ENCODE results near the gene IL1RAPL2.
A peak's percentile ranks its signal among the peaks of the same experiment; 100 is the strongest.
"Not testable (repeated sequence)": the region's sequence is repeated elsewhere in the genome, so short reads cannot be mapped to it uniquely, and the experiment has no call there.

The IL1RAPL2 gene

DNA sequence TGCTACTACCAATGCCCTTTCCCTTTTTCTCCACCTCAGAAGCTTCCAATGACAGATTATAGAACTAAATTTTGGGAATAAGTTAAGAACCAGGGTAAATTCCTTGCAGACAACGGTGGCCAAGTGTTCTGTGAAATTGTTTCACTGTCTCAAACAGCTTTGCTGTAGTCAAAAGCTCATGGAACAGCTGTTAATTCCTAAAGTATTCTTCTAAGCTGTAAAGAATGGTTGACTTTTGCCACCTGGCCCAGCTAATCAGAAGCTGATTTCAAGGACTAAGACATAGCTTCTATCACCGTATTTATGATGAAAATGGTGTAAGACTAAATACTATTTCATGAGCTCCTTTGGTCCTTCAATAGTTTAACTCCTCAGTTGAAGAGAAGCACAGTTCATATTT lies 297.5 kb downstream of the IL1RAPL2 start:
- no peak for DNase-seq

GRCh38 chrX:104864296-104864695 lies 298.3 kb downstream of the IL1RAPL2 start:
- DNase-seq = no peak

- no peak for DNase-seq
Observed at GRCh38 chrX:104877504-104877903, 311.5 kb downstream of the IL1RAPL2 start.

DNA sequence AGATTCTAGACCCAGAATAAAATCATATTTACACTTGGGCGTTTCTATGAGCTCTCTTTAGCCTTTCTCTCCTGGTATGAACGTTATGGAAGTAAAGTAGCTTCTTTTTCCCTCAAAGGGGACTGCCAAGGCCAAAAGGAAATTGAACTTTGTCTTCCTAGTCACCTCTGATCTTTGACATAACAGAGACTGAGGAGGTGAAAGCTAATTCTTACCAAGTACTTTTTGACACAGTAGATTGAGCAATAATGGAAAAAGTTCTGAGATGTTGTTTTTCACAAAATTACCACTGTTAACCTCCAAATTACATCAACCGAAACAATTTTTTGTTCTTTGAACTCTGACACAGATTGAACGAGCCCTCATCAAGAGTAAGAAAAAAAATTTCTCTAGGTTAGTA lies 336.1 kb downstream of the IL1RAPL2 start:
- no peak for DNase-seq

GRCh38 chrX:104909694-104910093 lies 343.7 kb downstream of the IL1RAPL2 start:
- peak; percentile 11 for DNase-seq

- DNase-seq = peak; percentile 54
Observed at GRCh38 chrX:104913348-104913747, 347.3 kb downstream of the IL1RAPL2 start.

- DNase-seq = not testable (repeated sequence)
Observed at GRCh38 chrX:104914686-104915085, 348.7 kb downstream of the IL1RAPL2 start.

DNA sequence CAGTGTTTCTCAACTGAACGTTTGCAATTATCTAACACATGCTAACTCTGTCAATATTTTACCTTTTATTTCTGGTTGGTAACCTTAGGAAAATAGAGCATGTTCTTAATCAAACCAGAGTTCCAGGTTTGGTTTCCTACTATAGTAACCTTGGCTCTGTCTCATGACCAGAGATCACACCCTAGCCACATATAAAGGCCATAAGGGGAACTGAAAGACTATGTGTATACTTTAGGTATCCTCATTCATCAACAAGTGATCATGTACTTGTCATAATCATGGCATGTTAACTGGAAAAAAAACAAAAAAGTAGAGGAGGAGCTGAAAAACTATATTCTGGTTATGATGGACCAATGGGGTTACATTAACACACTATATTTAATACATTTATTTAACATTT lies 352.1 kb downstream of the IL1RAPL2 start:
- no peak for DNase-seq

- peak; percentile 11 for DNase-seq
Observed at GRCh38 chrX:104921584-104922205, 355.7 kb downstream of the IL1RAPL2 start.

- peak; percentile 86 for DNase-seq
Observed at GRCh38 chrX:104922206-104922621, 356.2 kb downstream of the IL1RAPL2 start.

- DNase-seq = peak; percentile 36
Observed at GRCh38 chrX:104929324-104929723, 363.3 kb downstream of the IL1RAPL2 start.

- no peak for DNase-seq
Observed at GRCh38 chrX:104935581-104935980, 369.6 kb downstream of the IL1RAPL2 start.

DNA sequence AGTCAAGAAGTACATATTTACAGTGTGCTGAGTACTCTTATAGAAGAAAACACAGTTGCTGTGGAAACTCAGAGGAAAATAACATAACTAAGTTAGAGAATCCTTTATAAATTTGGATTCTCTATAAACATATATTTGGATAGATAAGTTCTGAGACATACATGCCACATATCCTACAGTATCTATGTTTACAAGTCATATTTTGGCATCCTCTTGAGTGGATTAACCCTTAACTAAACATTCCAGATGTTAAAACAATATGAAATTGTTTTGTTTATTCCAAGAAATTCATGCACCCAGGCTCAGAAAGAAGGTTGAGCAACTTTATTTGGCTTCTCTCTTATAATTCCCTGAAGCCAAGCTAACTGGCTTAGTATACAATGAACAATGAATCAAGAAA lies 387.3 kb downstream of the IL1RAPL2 start:
- no peak for DNase-seq

DNA sequence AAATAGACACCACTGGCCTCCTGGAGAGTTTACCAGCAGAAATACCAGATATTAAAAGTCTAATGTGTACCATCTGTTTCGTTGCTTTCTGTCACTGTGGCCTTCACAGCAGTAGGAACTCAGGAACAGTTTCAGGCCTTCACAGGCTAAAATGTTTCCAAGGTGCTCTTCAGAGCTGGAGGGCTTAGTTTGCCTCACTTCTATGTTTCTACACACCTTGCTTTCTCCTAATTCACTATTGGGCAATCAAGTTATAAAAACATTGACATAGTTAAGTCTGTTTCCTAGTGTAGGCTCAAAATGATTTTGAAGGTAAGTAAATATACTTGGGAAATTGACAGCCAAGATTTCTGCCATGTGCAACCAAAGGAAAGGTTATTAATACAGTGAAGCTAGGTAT lies 395.9 kb downstream of the IL1RAPL2 start:
- DNase-seq = no peak

- DNase-seq = no peak
Observed at GRCh38 chrX:104968241-104968640, 402.2 kb downstream of the IL1RAPL2 start.

- peak; percentile 6 for DNase-seq
Observed at GRCh38 chrX:104972737-104973136, 406.7 kb downstream of the IL1RAPL2 start.

- DNase-seq = no peak
Observed at GRCh38 chrX:104987063-104987462, 421.1 kb downstream of the IL1RAPL2 start.

GRCh38 chrX:104988038-104988437 lies 422.0 kb downstream of the IL1RAPL2 start:
- no peak for DNase-seq

- DNase-seq = no peak
Observed at GRCh38 chrX:104995546-104995945, 429.5 kb downstream of the IL1RAPL2 start.

- DNase-seq = no peak
Observed at GRCh38 chrX:105006103-105006502, 440.1 kb downstream of the IL1RAPL2 start.

DNA sequence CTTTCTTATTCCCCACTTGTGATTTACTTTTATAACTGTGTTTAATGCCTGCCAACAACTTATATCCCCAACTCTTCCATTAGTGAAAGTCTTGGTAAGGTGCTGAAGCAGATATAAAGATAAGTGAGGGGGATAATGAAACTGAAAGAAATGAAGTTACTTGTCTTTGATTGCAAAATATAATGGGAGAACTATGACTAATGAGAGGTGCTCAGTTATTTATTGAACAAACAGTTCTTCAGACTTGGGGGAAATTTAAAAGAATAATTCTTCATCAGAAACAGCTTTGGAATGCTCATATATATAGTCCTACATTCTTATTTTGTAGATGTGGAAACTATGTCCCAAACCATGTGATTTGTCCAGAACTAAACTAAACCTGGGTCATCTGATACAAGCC lies 441.0 kb downstream of the IL1RAPL2 start:
- DNase-seq = no peak

DNA sequence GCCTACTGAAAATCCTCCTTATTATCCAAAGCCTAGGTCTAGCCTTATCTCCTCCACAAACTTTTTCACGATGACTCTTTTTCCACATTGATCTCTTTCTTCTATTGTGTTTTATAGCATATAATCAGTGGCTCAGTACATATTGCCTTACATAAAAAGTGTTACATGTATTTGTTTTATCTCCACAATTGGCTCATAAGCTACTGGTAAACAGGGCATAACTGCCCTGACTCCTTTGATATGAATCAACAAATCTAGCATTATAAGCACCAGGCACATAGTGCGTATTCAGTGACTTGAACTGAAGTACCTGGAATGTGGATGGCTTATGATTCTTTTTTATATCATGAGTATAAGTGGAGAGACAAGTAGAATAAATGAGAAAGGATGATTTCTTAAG lies 447.7 kb downstream of the IL1RAPL2 start:
- no peak for DNase-seq

DNA sequence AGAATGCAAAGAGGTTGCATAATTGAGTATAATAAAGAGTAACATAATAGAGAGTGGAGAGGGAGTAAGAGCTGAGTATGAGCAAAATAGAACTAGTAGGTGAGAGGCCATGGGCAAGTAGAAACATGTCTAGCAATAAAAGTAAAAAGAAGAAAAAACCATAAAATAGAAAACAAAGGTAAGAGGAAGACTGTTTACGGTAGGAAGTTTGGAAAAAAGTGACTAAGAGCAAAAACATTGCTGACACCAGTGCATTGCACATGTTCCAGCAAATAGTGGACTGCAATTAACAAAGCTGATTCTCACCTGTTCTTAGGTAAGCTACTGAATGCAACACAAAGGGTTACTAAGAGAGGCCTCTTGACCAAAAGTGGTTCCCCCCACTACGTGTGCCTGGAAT lies 451.6 kb downstream of the IL1RAPL2 start:
- DNase-seq = no peak

- peak; percentile 5 for DNase-seq
Observed at GRCh38 chrX:105018865-105019264, 452.9 kb downstream of the IL1RAPL2 start.

DNA sequence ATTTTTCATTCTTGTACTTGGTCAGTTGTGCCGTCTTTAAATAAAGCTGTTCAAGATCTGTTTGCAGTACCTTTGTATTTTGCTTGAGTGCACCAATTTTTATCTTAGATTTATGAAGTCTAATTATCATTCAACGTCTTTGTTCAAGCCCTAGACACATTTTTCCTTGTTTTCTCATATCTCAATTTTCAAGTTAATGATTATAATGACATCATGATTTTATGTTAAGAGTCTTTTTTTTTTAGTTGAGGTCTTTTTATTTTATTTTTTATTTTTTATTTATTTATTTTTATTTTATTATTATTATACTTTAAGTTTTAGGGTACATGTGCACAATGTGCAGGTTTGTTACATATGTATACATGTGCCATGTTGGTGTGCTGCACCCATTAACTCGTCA lies 463.0 kb downstream of the IL1RAPL2 start:
- DNase-seq = not testable (repeated sequence)
